PC-9 (cell line): ENCODE data around the gene COL20A1. TPM values are rescaled to one million over a fixed set of nuclear protein-coding genes. Genes with fewer than 3 reads are reported as not detected.

Source experiments
- BruUV-seq: library from RNA; stranded (reverse); fragments of 400-500 nt; replicated peaks from 2 replicates; lab custom pipeline; 2021; lab: Mats Ljungman, UMichigan
- CTCF ChIA-PET: fragments of 300-600 bp; sonication (Branson Sonifier 250); formaldehyde crosslinking; loops from one replicate; lab custom pipeline; 2022; ENCODE audit warnings: antibody characterized with exemption; lab: Charles Lee
- POLR2A ChIA-PET: fragments of 300-600 bp; sonication (Branson Sonifier 250); formaldehyde crosslinking; loops from one replicate; lab custom pipeline; 2022; ENCODE audit warnings: antibody characterized with exemption; ENCODE audit not compliant: unreplicated experiment; lab: Charles Lee
- DNase-seq, 2 experiments: peaks; one replicate each; pipeline versions ENCODE4 v3.0.0 to v3.0.0-alpha.2; 2015 to 2022; ENCODE audit warnings: mixed read lengths in 1 of 2
- H2AFZ ChIP-seq: fragments of 200-600 bp; sonication (generic); 2 replicates; pipeline ENCODE4 v1.8.1; 2017; ENCODE audit warnings: antibody characterized with exemption
- H3F3A ChIP-seq: fragments of 200-600 bp; sonication (generic); 2 replicates; pipeline ENCODE4 v1.8.1; 2017; ENCODE audit warnings: antibody characterized with exemption, mild to moderate bottlenecking, low read depth; ENCODE audit not compliant: insufficient read depth
- H3K27ac ChIP-seq: fragments of 200-600 bp; sonication (generic); 2 replicates; pipeline ENCODE4 v1.6.1; 2016; ENCODE audit warnings: mixed run types
- H3K27me3 ChIP-seq: fragments of 200-600 bp; sonication (generic); 2 replicates; pipeline ENCODE4 v1.6.1; 2016; ENCODE audit warnings: low read depth, mixed run types; ENCODE audit not compliant: insufficient read depth
- H3K36me3 ChIP-seq: fragments of 200-600 bp; sonication (generic); 2 replicates; pipeline ENCODE4 v1.6.1; 2016; ENCODE audit warnings: low read depth, mixed run types
- H3K4me1 ChIP-seq: fragments of 200-600 bp; sonication (generic); replicated peaks from 2 replicates; pipeline ENCODE4 v1.6.1; 2016; ENCODE audit warnings: mixed run types; ENCODE audit not compliant: insufficient read depth
- H3K4me2 ChIP-seq: fragments of 200-600 bp; sonication (generic); 2 replicates; pipeline ENCODE4 v1.6.1; 2017; ENCODE audit warnings: mixed run types
- H3K4me3 ChIP-seq: fragments of 200-600 bp; sonication (generic); 2 replicates; pipeline ENCODE4 v1.6.1; 2016; ENCODE audit warnings: mixed run types
- H3K79me2 ChIP-seq: fragments of 200-600 bp; sonication (generic); 2 replicates; pipeline ENCODE4 v1.6.1; 2017; ENCODE audit warnings: low read depth, mixed run types
- H3K9me2 ChIP-seq: fragments of 200-600 bp; sonication (generic); 2 replicates; pipeline ENCODE4 v1.8.1; 2017; ENCODE audit warnings: mild to moderate bottlenecking; ENCODE audit not compliant: insufficient read depth
- H3K9me3 ChIP-seq: fragments of 200-600 bp; sonication (generic); 2 replicates; pipeline ENCODE4 v1.8.1; 2016; ENCODE audit warnings: low read depth; ENCODE audit not compliant: insufficient read depth
- H4K20me1 ChIP-seq: fragments of 200-600 bp; sonication (generic); 2 replicates; pipeline ENCODE4 v1.8.1; 2017; ENCODE audit not compliant: insufficient read depth
- EZH2 ChIP-seq: fragments of 200-600 bp; sonication (generic); IDR thresholded peaks from 2 replicates; pipeline ENCODE4 v1.8.0; 2017; ENCODE audit warnings: antibody characterized with exemption, low read depth
- intact Hi-C: fragments of 100-400 bp; cut with micrococcal nuclease; formaldehyde crosslinking; loops from one replicate; pipeline ENCODE4 v1.10.0; 2022; ENCODE audit not compliant: unreplicated experiment
- total RNA-seq: library from RNA; stranded (reverse); gene quantifications from 2 replicates; pipeline ENCODE4 v1.2.3, GENCODE V29; 2021
- TF ChIP-seq, protein P1 (sequence below): fragments of 200-600 bp; sonication (generic); conservative IDR thresholded peaks from 2 replicates; pipeline ENCODE4 v1.6.1; 2017; ENCODE audit warnings: mixed run types, antibody characterized with exemption, mild to moderate bottlenecking, moderate library complexity

Gene COL20A1
- total RNA-seq, 1 experiment from 2014 or later, result not detected

DNA sequence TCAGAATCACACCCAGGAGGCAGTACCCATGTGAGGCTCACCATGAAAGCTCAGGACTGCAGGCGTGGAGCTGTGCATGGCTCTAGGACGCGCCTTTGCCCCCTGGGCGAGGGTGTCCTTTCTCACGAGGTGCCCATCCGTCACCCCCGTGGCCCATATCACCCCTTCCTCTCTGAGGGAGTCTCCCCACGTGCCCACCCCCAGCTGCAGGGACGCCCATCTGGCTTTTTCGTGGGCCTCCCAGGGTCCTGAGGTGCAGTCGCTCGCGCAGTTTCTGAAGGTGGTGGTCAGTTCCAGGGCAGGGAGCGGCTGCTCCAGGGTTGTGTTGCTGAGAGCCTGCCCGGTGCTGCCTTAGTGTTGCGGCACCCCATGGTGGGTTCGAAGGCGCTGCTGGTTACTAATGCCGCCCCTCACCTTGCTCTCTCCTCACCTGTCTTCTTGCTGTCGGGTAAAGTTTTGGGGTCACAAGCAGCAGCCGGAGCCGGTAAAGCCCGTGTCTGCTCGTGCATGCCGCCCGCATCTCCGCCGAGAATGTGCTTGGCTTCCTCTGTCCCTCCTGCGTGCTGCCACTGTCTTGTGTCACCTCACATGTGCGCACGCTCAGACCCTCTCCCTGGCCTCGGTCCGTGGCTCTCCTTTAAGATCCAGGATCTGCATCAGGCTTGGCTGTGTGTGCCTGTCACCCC is 9.4 kb upstream of the COL20A1 start:
- ChIA-PET CTCF (interaction anchor here (0.6 kb wide), 1 partner anchor 503 kb away, joined by 3 read pairs; no protein-coding TSS in a partner anchor), POLR2A (interaction anchor here (0.5 kb wide), 1 partner anchor 310 kb away, joined by 4 read pairs; no protein-coding TSS in a partner anchor)
- Histone ChIP-seq H3K36me3 (peaks cover 13% of the 10 kb centered on the region), H3K4me2 (no peak overlapping the region), H3F3A (peaks cover 5% of the 10 kb centered on the region; the same call in 1 of the 2 replicates), H3K27ac (no peak overlapping the region), H3K9me2 (no peaks in the 10 kb centered on the region), H2AFZ (no peak overlapping the region), H4K20me1 (peaks cover 30% of the 10 kb centered on the region; the same call in 1 of the 2 replicates), H3K9me3 (no peaks in the 10 kb centered on the region), H3K79me2 (no peaks in the 10 kb centered on the region), H3K27me3 (no peaks in the 10 kb centered on the region), H3K4me3 (no peak overlapping the region), H3K4me1 (no peaks in the 10 kb centered on the region)
- BruUV-seq, result no TSS peak
- TF ChIP-seq EZH2, result no peak
- TF ChIP-seq, protein P1, sequence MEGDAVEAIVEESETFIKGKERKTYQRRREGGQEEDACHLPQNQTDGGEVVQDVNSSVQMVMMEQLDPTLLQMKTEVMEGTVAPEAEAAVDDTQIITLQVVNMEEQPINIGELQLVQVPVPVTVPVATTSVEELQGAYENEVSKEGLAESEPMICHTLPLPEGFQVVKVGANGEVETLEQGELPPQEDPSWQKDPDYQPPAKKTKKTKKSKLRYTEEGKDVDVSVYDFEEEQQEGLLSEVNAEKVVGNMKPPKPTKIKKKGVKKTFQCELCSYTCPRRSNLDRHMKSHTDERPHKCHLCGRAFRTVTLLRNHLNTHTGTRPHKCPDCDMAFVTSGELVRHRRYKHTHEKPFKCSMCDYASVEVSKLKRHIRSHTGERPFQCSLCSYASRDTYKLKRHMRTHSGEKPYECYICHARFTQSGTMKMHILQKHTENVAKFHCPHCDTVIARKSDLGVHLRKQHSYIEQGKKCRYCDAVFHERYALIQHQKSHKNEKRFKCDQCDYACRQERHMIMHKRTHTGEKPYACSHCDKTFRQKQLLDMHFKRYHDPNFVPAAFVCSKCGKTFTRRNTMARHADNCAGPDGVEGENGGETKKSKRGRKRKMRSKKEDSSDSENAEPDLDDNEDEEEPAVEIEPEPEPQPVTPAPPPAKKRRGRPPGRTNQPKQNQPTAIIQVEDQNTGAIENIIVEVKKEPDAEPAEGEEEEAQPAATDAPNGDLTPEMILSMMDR, result no peak
- DNase-seq, result no peak
- intact Hi-C loops, result no loop called here

DNA sequence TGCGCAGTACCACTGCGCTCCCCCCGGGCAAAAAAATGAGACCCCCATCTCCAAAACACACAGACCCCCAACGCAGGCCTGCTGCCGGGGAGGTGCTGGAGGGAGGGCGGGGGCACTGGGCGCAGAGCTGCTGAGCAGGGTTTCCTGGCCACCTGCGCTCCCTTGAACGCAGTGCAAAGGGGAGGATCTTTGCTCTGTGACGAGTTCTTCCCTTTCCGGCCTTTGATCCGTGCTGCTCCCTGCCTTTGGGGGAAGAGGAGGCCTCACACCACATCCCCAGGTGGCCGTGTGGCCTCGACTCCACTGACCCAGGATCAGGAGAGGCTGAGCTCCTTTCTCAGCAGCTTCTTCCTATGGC is 8.9 kb upstream of the COL20A1 start:
- intact Hi-C loops, result no loop called here

DNA sequence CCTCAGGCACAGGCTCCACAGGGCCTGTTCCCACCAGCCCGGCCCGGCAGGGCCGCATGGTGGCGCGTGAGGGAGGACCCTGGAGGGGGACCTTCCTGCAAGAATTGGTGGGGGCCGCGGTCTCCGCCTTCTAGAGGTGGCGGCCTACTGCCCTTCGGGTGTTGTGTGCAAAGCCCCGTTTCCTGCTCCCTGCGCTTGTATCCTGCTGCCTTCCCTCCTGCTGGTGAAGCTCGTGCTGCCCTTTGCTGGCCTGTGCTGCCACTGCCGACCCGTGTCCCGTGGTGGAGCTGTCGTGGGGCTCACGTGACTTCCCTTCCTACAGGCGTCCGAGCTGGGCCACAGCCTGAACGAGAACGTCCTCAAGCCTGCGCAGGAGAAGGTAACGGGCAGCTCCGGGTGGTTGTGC is 8.4 kb upstream of the COL20A1 start:
- Histone ChIP-seq H3K4me3 (no peak overlapping the region), H3K9me3 (no peaks in the 10 kb centered on the region), H3K4me1 (no peaks in the 10 kb centered on the region), H3K36me3 (peaks cover 8% of the 10 kb centered on the region; the same call in 1 of the 2 replicates), H3F3A (peaks cover 5% of the 10 kb centered on the region; the same call in 1 of the 2 replicates), H3K27me3 (no peaks in the 10 kb centered on the region), H2AFZ (no peak overlapping the region), H3K4me2 (no peak overlapping the region), H3K9me2 (no peaks in the 10 kb centered on the region), H4K20me1 (peaks cover 38% of the 10 kb centered on the region), H3K79me2 (no peaks in the 10 kb centered on the region), H3K27ac (no peak overlapping the region)
- intact Hi-C loops, result no loop called here
- CTCF ChIA-PET, result interaction anchor here (0.6 kb wide), 1 partner anchor 22 kb away, joined by 3 read pairs; no protein-coding TSS in a partner anchor
- no peak for DNase-seq
- POLR2A ChIA-PET, result interaction anchor here (0.6 kb wide), 1 partner anchor 11 kb away, joined by 3 read pairs; no protein-coding TSS in a partner anchor
- BruUV-seq, result no TSS peak
- no peak for TF ChIP-seq EZH2
- TF ChIP-seq, protein P1, result no peak

More for the DNA sequence above, 8.9 kb upstream of the COL20A1 start:
- no peaks in the 10 kb centered on the region for H3K9me3 ChIP-seq
- H4K20me1 ChIP-seq, result peaks cover 36% of the 10 kb centered on the region
- POLR2A ChIA-PET, result no interaction called here
- peaks cover 12% of the 10 kb centered on the region; the same call in 1 of the 2 replicates for H3K36me3 ChIP-seq
- peaks cover 5% of the 10 kb centered on the region; the same call in 1 of the 2 replicates for H3F3A ChIP-seq
- CTCF ChIA-PET, result interaction anchor here (0.6 kb wide), 2 partner anchors 22 to 502 kb away, joined by 3 read pairs; no protein-coding TSS in a partner anchor
- no peaks in the 10 kb centered on the region for H3K79me2 ChIP-seq
- no peaks in the 10 kb centered on the region for H3K27me3 ChIP-seq
- no peaks in the 10 kb centered on the region for H3K4me1 ChIP-seq
- no TSS peak for BruUV-seq
- no peaks in the 10 kb centered on the region for H3K9me2 ChIP-seq
- no peak for DNase-seq
- no peak for TF ChIP-seq EZH2
- TF ChIP-seq, protein P1, result no peak
- no peak overlapping the region for H3K4me3 ChIP-seq
- no peak overlapping the region for H2AFZ ChIP-seq
- H3K4me2 ChIP-seq, result no peak overlapping the region
- H3K27ac ChIP-seq, result no peak overlapping the region
